ENCODE measurements around the gene DHRS2. TPM values are rescaled to one million over a fixed set of nuclear protein-coding genes. Genes with fewer than 3 reads are reported as not detected.

Gene DHRS2
- total and polyA plus RNA-seq, 2 of the 4 experiments (the other 2 are of a cell fraction): 0.12 to 0.18 TPM

GRCh38 chr14:23640524-23641141 is 4.5 kb downstream of the DHRS2 start:
- no peak overlapping the region for H3K27ac ChIP-seq (ENCODE audit: insufficient read depth, low read length)
- no peak overlapping the region for H3K9ac ChIP-seq (ENCODE audit: low read depth, low read length)
- H2BK15ac ChIP-seq (ENCODE audit: low read depth, low read length): no peak overlapping the region
- no peak overlapping the region for H3K56ac ChIP-seq (ENCODE audit: extremely low read depth, insufficient read depth, low read length)
- in situ Hi-C loops (cut with MboI; ENCODE audit: low sequenced_read_pairs) (no loop called here), intact Hi-C loops (cut with micrococcal nuclease) (no loop called here), dilution Hi-C loops (cut with HindIII; ENCODE audit: low sequenced_read_pairs, unreplicated experiment) (no loop called here)
- H3K9me1 ChIP-seq (ENCODE audit: insufficient read depth, low read length): no peaks in the 10 kb centered on the region
- H3K27me3 ChIP-seq (ENCODE audit: control insufficient read depth, insufficient read depth, low read length): no peaks in the 10 kb centered on the region; the same call in 1 of the 2 replicates
- 0% methylated on average over 3 of the region's 5 CpGs; no CpG with 5 or more reads in 1 of the 2 experiments for WGBS, 2 experiments (ENCODE audit: extremely low coverage in 2 of 2, insufficient read length in 1 of 2)
- H2BK20ac ChIP-seq (ENCODE audit: low read depth, low read length): no peak overlapping the region
- no peak overlapping the region for H4K91ac ChIP-seq (ENCODE audit: insufficient read depth, low read depth, low read length)
- H3K4me3 ChIP-seq (ENCODE audit: insufficient read depth, low read depth, low read length): no peak overlapping the region
- no peaks in the 10 kb centered on the region for H3K4me1 ChIP-seq (ENCODE audit: control insufficient read depth, insufficient read depth, low read length)
- TF ChIP-seq MAZ (IDR thresholded peaks at IDR 0.05; ENCODE audit: borderline replicate concordance, low read depth, low read length) (peak; percentile 12; the same call in 1 of the 2 replicates), MXI1 (IDR thresholded peaks at IDR 0.05; ENCODE audit: borderline replicate concordance, low read depth, low read length) (no peak)
- no peak overlapping the region for H3K14ac ChIP-seq (replicated peaks; ENCODE audit: low read depth, low read length)
- no peak overlapping the region for H2AK5ac ChIP-seq (ENCODE audit: low read depth, low read length)
- POLR2A ChIA-PET (ENCODE audit: unreplicated experiment): no interaction called here
- peak; percentile 84 for ATAC-seq (ENCODE audit: low read depth)
- CTCF ChIA-PET: interaction anchor here (0.6 to 1.3 kb wide), 4 partner anchors 8 to 52 kb away, joined by 3 to 4 read pairs (median 3); no protein-coding TSS in a partner anchor
- H2BK5ac ChIP-seq (ENCODE audit: low read depth, low read length, poor library complexity, severe bottlenecking): no peak overlapping the region
- H3K79me1 ChIP-seq (ENCODE audit: low read depth in 1 of 2, low read length in 2 of 2): no peaks in the 10 kb centered on the region
- no peak overlapping the region for H3K4ac ChIP-seq (ENCODE audit: low read depth, low read length)
- DNase-seq: peak; percentile 49
- no peak overlapping the region for H4K8ac ChIP-seq (ENCODE audit: low read depth in 2 of 2, low read length in 2 of 2)
- H2BK120ac ChIP-seq (ENCODE audit: low read depth, low read length): no peak overlapping the region
- H2AK9ac ChIP-seq (replicated peaks; ENCODE audit: low read depth, low read length, poor library complexity): no peak overlapping the region
- H3K23ac ChIP-seq (ENCODE audit: low read depth, low read length): no peak overlapping the region
- no peaks in the 10 kb centered on the region for H3K36me3 ChIP-seq (ENCODE audit: control insufficient read depth, insufficient read depth, low read length)
- no peak overlapping the region for H4K5ac ChIP-seq (ENCODE audit: low read depth, low read length)
- no peaks in the 10 kb centered on the region for H4K20me1 ChIP-seq (ENCODE audit: insufficient read depth, low read length)
- no peak overlapping the region for H3K18ac ChIP-seq (ENCODE audit: low read depth, low read length)
- no TSS peak for BruUV-seq (replicated peaks)
- H3K9me3 ChIP-seq (ENCODE audit: control insufficient read depth, insufficient read depth, low read length): no peaks in the 10 kb centered on the region
- no peak overlapping the region for H3K4me2 ChIP-seq (ENCODE audit: low read depth, low read length)
- H2AFZ ChIP-seq (replicated peaks; ENCODE audit: low read length, poor library complexity): no peak overlapping the region
